MM.1S (cell line): ENCODE data around the gene ANXA6.

Experiments
- DNase-seq: peaks from one replicate; pipeline ENCODE4 v3.0.0-alpha.2; 2015
- H2AFZ ChIP-seq: fragments of 300-600 bp; sonication (generic); 2 replicates; pipeline ENCODE4 v1.6.0; 2016; ENCODE audit warnings: antibody characterized with exemption, low read length
- H3F3A ChIP-seq: fragments of 300-600 bp; sonication (generic); 2 replicates; pipeline ENCODE4 v1.6.1; 2016; ENCODE audit warnings: mild to moderate bottlenecking, antibody characterized with exemption, low read length, moderate library complexity, mixed read lengths; ENCODE audit not compliant: insufficient read depth
- H3K27ac ChIP-seq: fragments of 300-600 bp; sonication (generic); 2 replicates; pipeline ENCODE4 v1.5.1; 2016; ENCODE audit warnings: mild to moderate bottlenecking, low read length
- H3K27me3 ChIP-seq: fragments of 300-600 bp; sonication (generic); replicated peaks from 2 replicates; pipeline ENCODE4 v1.6.0; 2016; ENCODE audit warnings: low read length; ENCODE audit not compliant: insufficient read depth
- H3K36me3 ChIP-seq: fragments of 300-600 bp; sonication (generic); replicated peaks from 2 replicates; pipeline ENCODE4 v1.6.1; 2016; ENCODE audit warnings: mild to moderate bottlenecking, low read length, mixed read lengths; ENCODE audit not compliant: insufficient read depth
- H3K4me1 ChIP-seq: fragments of 300-600 bp; sonication (generic); 2 replicates; pipeline ENCODE4 v1.6.1; 2016; ENCODE audit warnings: low read length, mixed read lengths
- H3K4me2 ChIP-seq: fragments of 300-600 bp; sonication (generic); 2 replicates; pipeline ENCODE4 v1.6.0; 2016; ENCODE audit warnings: low read depth, low read length
- H3K4me3 ChIP-seq: fragments of 300-600 bp; sonication (generic); 2 replicates; pipeline ENCODE4 v1.5.1; 2016; ENCODE audit warnings: low read length, mixed read lengths
- H3K79me2 ChIP-seq: fragments of 300-600 bp; sonication (generic); 2 replicates; pipeline ENCODE4 v1.6.1; 2016; ENCODE audit warnings: mixed run types, low read length, mixed read lengths
- H3K9ac ChIP-seq: fragments of 300-600 bp; sonication (generic); 2 replicates; pipeline ENCODE4 v1.6.1; 2016; ENCODE audit warnings: low read length, mixed read lengths
- H3K9me2 ChIP-seq: fragments of 300-600 bp; sonication (generic); replicated peaks from 2 replicates; pipeline ENCODE4 v1.6.1; 2016; ENCODE audit warnings: mild to moderate bottlenecking, low read length, mixed read lengths; ENCODE audit not compliant: insufficient read depth
- H3K9me3 ChIP-seq: fragments of 300-600 bp; sonication (generic); replicated peaks from 2 replicates; pipeline ENCODE4 v1.6.1; 2016; ENCODE audit warnings: mild to moderate bottlenecking, low read length, mixed read lengths; ENCODE audit not compliant: insufficient read depth
- H4K20me1 ChIP-seq: fragments of 300-600 bp; sonication (generic); 2 replicates; pipeline ENCODE4 v1.6.1; 2016; ENCODE audit warnings: mild to moderate bottlenecking, low read length, moderate library complexity, mixed read lengths; ENCODE audit not compliant: insufficient read depth
- CTCF ChIP-seq: fragments of 300-600 bp; sonication (generic); IDR thresholded peaks from 2 replicates; pipeline ENCODE4 v1.5.1; 2016; ENCODE audit warnings: antibody characterized with exemption, low read length, mixed read lengths
- EZH2 ChIP-seq: fragments of 300-600 bp; sonication (generic); optimal IDR thresholded peaks from 2 replicates; pipeline ENCODE3; 2017; ENCODE audit warnings: low read depth, mild to moderate bottlenecking, antibody characterized with exemption, low read length, mixed read lengths
- EZH2phosphoT487 ChIP-seq: fragments of 300-600 bp; sonication (generic); IDR thresholded peaks from 2 replicates; pipeline ENCODE4 v1.6.1; 2018; ENCODE audit warnings: antibody characterized with exemption, low read length

Gene ANXA6

GRCh38 chr5:151202381-151203139 is 45.0 kb upstream of the ANXA6 start:
- H4K20me1 ChIP-seq: no peaks in the 10 kb centered on the region
- no peak for DNase-seq
- no peak overlapping the region for H3K27ac ChIP-seq
- no peak for TF ChIP-seq EZH2
- H3K4me2 ChIP-seq: no peak overlapping the region
- peaks cover 9% of the 10 kb centered on the region for H3F3A ChIP-seq
- H3K79me2 ChIP-seq: peaks cover 8% of the 10 kb centered on the region
- no peaks in the 10 kb centered on the region for H3K9me2 ChIP-seq
- peaks cover 16% of the 10 kb centered on the region for H3K36me3 ChIP-seq
- no peak overlapping the region for H3K4me3 ChIP-seq
- no peaks in the 10 kb centered on the region for H3K9me3 ChIP-seq
- peaks cover 9% of the 10 kb centered on the region for H3K4me1 ChIP-seq
- H3K27me3 ChIP-seq: no peaks in the 10 kb centered on the region
- no peak overlapping the region for H3K9ac ChIP-seq
- no peak overlapping the region for H2AFZ ChIP-seq

- Histone ChIP-seq H3K27me3 (no peaks in the 10 kb centered on the region), H3K9me3 (no peaks in the 10 kb centered on the region), H3K79me2 (peaks cover 6% of the 10 kb centered on the region; the same call in 1 of the 2 replicates), H3K27ac (no peak overlapping the region), H3K4me1 (peaks cover 24% of the 10 kb centered on the region), H4K20me1 (no peaks in the 10 kb centered on the region), H3K9me2 (no peaks in the 10 kb centered on the region), H3K4me2 (no peak overlapping the region), H2AFZ (no peak overlapping the region), H3K36me3 (peaks cover 19% of the 10 kb centered on the region), H3K9ac (no peak overlapping the region), H3K4me3 (no peak overlapping the region), H3F3A (peaks cover 23% of the 10 kb centered on the region)
- no peak for DNase-seq
- TF ChIP-seq CTCF (no peak), EZH2phosphoT487 (no peak), EZH2 (no peak)
These were observed 43.5 kb upstream of the ANXA6 start for GRCh38 chr5:151200913-151201595.

DNA sequence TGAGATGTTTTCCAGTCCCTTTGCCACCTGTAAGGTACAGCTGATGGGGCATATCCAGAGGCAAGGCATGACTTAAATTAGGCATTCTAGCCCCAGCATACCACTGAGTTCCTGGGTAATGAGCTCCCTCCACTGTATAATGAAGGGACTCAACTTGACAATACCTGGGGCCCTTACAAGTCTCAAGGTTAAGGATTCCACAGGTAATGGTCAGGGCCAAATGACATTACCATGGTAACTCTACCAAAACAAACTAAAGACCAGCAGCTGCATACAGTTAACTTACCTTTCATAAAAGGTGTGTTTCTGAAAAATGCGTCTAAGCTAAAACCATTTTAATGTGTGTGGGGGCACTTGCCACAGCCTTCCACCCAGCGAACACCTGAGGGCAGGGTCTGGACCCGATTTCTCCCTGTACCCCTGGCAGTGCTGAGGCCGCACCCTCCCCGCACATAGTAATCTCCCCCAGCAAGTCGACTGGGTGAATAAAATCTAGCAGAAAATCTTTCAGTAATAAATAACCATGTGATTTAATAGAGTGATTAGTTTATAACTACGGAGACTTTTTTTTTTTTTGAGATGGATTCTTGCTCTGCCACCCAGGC is 42.1 kb upstream of the ANXA6 start:
- no peaks in the 10 kb centered on the region for H3K9me2 ChIP-seq
- no peak overlapping the region for H3K4me3 ChIP-seq
- peaks cover 16% of the 10 kb centered on the region for H3K79me2 ChIP-seq
- no peak overlapping the region for H3K27ac ChIP-seq
- H4K20me1 ChIP-seq: no peaks in the 10 kb centered on the region
- no peaks in the 10 kb centered on the region for H3K9me3 ChIP-seq
- no peaks in the 10 kb centered on the region for H3K27me3 ChIP-seq
- no peak overlapping the region for H3K9ac ChIP-seq
- no peak overlapping the region for H2AFZ ChIP-seq
- peaks cover 23% of the 10 kb centered on the region for H3F3A ChIP-seq
- TF ChIP-seq EZH2 (no peak), EZH2phosphoT487 (no peak), CTCF (no peak)
- peaks cover 29% of the 10 kb centered on the region for H3K4me1 ChIP-seq
- peaks cover 19% of the 10 kb centered on the region for H3K36me3 ChIP-seq
- DNase-seq: no peak
- no peak overlapping the region for H3K4me2 ChIP-seq
